ENCODE data around the gene ECSIT. TPM values are rescaled to one million over a fixed set of nuclear protein-coding genes. Genes with fewer than 3 reads are reported as not detected.
"Not testable (repeated sequence)": the region's sequence is repeated elsewhere in the genome, so short reads cannot be mapped to it uniquely, and the experiment has no call there.

Gene ECSIT
- 10 to 100 TPM; 45.4 to 58.7 TPM for total RNA-seq
- polyA plus RNA-seq (ENCODE audit: insufficient read depth, low read depth, low replicate concordance), result 28.9 TPM
- long read RNA-seq, donor 1, transcript ECSIT-202 (8 exons, 1,700 nt), result major isoform, 12 of 19 reads
- long read RNA-seq, donor 1, partial matches to known transcripts, result 0 of 19 reads
- long read RNA-seq, donor 1, other reads (novel, unspliced or antisense), result 0 of 19 reads
- long read RNA-seq, donor 2, partial matches to known transcripts, result 0 of 5 reads
- long read RNA-seq, donor 2, other reads (novel, unspliced or antisense), result 0 of 5 reads

- TF ChIP-seq POLR2A (IDR thresholded peaks at IDR 0.05), result no peak
- no peak for TF ChIP-seq CTCF (IDR thresholded peaks at IDR 0.05)
- Histone ChIP-seq H3K4me1 (peaks cover 11% of the 10 kb centered on the region), H3K27ac (peak within 1 kb of the TSS; percentile 84 to 93), H3K36me3 (ENCODE audit: low read depth, missing control alignments) (no peaks in the 10 kb centered on the region), H3K27me3 (no peaks in the 10 kb centered on the region), H3K9me3 (no peaks in the 10 kb centered on the region), H3K4me3 (peak within 1 kb of the TSS; percentile 78 to 81)
- intact Hi-C loops (cut with DNase I; ENCODE audit: low total_unique reads), result no loop called here
- DNase-seq, result peak; percentile 99
- WGBS, 2 donors, result 0% methylated on average over 19 to 47 of the region's 47 CpGs
Measured at GRCh38 chr19:11528551-11529341, at the start of gene ECSIT. TSS of gene ECSIT (minus strand) at chr19:11529134. CDS start at chr19:11519170, 9,964 bp downstream.

- Histone ChIP-seq H3K36me3 (ENCODE audit: low read depth, missing control alignments) (no peaks in the 10 kb centered on the region), H3K9me3 (no peaks in the 10 kb centered on the region), H3K4me3 (peak within 1 kb of the TSS in 1 of 2 donors; percentile 52), H3K27me3 (no peaks in the 10 kb centered on the region), H3K4me1 (no peaks in the 10 kb centered on the region), H3K27ac (no peak within 1 kb of the TSS)
- intact Hi-C loops (cut with DNase I; ENCODE audit: low total_unique reads), result no loop called here
- no peak for TF ChIP-seq CTCF (IDR thresholded peaks at IDR 0.05)
- no peak for TF ChIP-seq POLR2A (IDR thresholded peaks at IDR 0.05)
- DNase-seq, result no peak
- WGBS, 2 donors, result 48 to 59% methylated on average over 5 to 18 of the region's 18 CpGs
Measured at GRCh38 chr19:11577451-11578257, 48.7 kb upstream of the ECSIT start, which contains the start of gene ACP5. TSS of gene ACP5 (minus strand) at chr19:11577645. CDS start at chr19:11577317, 328 bp downstream.

- DNase-seq, result no peak
Measured at GRCh38 chr19:11576227-11576626, 47.3 kb upstream of the ECSIT start.

GRCh38 chr19:11574689-11575088, 45.8 kb upstream of the ECSIT start:
- H3K4me1 ChIP-seq, result no peaks in the 10 kb centered on the region
- 89 to 90% methylated on average over 2 to 9 of the region's 9 CpGs for WGBS, 2 donors
- H3K36me3 ChIP-seq (ENCODE audit: low read depth, missing control alignments), result no peaks in the 10 kb centered on the region
- TF ChIP-seq POLR2A (IDR thresholded peaks at IDR 0.05) (no peak), CTCF (IDR thresholded peaks at IDR 0.05) (no peak)
- no peak overlapping the region for H3K4me3 ChIP-seq
- no peaks in the 10 kb centered on the region for H3K9me3 ChIP-seq
- H3K27ac ChIP-seq, result no peak overlapping the region
- intact Hi-C loops (cut with DNase I; ENCODE audit: low total_unique reads), result no loop called here
- DNase-seq, result no peak
- H3K27me3 ChIP-seq, result no peaks in the 10 kb centered on the region

More at GRCh38 chr19:11576227-11576626, 47.3 kb upstream of the ECSIT start:
- Histone ChIP-seq H3K9me3 (no peaks in the 10 kb centered on the region), H3K27me3 (no peaks in the 10 kb centered on the region), H3K4me3 (no peak overlapping the region), H3K4me1 (no peaks in the 10 kb centered on the region), H3K27ac (no peak overlapping the region), H3K36me3 (ENCODE audit: low read depth, missing control alignments) (no peaks in the 10 kb centered on the region)
- intact Hi-C loops (cut with DNase I; ENCODE audit: low total_unique reads), result no loop called here
- WGBS, 2 donors, result 92 to 93% methylated on average over 13 to 15 of the region's 15 CpGs
- no peak for TF ChIP-seq POLR2A (IDR thresholded peaks at IDR 0.05)
- no peak for TF ChIP-seq CTCF (IDR thresholded peaks at IDR 0.05)

- H3K36me3 ChIP-seq (ENCODE audit: low read depth, missing control alignments); intact Hi-C loops (cut with DNase I; ENCODE audit: low total_unique reads); H3K4me3 ChIP-seq; DNase-seq; H3K4me1 ChIP-seq; H3K27me3 ChIP-seq; H3K27ac ChIP-seq; H3K9me3 ChIP-seq: not testable (repeated sequence)
- 85 to 95% methylated on average over 4 of the region's 4 CpGs for WGBS, 2 donors
Measured at GRCh38 chr19:11573763-11574162, 44.8 kb upstream of the ECSIT start.

- H3K27me3 ChIP-seq; intact Hi-C loops (cut with DNase I; ENCODE audit: low total_unique reads); H3K36me3 ChIP-seq (ENCODE audit: low read depth, missing control alignments); H3K4me1 ChIP-seq; H3K4me3 ChIP-seq; H3K27ac ChIP-seq; H3K9me3 ChIP-seq; DNase-seq: not testable (repeated sequence)
- 86 to 91% methylated on average over 6 of the region's 6 CpGs for WGBS, 2 donors
Measured at GRCh38 chr19:11573354-11573753, 44.4 kb upstream of the ECSIT start.
